Stimulated activated naive CD8-positive, alpha-beta T cell treated with anti-CD3 and anti-CD28 coated beads, Interleukin-15, amount 100 ng/mL, for 72 hours (primary cell): ENCODE data around the gene C1orf210.
A peak's percentile ranks its signal among the peaks of the same experiment; 100 is the strongest.

ENCODE experiments used
- ATAC-seq: fragments of 150-1000 bp; cut with Tn5 transposase; 2 replicates; pipeline ENCODE4 v1.10.0; 2021; ENCODE audit warnings: mild to moderate bottlenecking, moderate library complexity
- DNase-seq, 2 donors: peaks; one replicate each; pipeline ENCODE4 v3.0.0; 2021 to 2022
- H3K27ac Mint-ChIP-seq, 2 donors: one replicate each; pipeline ENCODE4 v1.8.0; 2022; ENCODE audit warnings: mild to moderate bottlenecking in 2 of 2, mixed read lengths in 2 of 2, moderate library complexity in 2 of 2
- H3K27me3 Mint-ChIP-seq: one replicate; pipeline ENCODE4 v1.8.0; 2022; ENCODE audit warnings: mixed read lengths
- H3K4me1 Mint-ChIP-seq: one replicate; pipeline ENCODE4 v1.8.0; 2022; ENCODE audit warnings: mild to moderate bottlenecking, mixed read lengths
- H3K4me3 Mint-ChIP-seq, 2 donors: one replicate each; pipeline ENCODE4 v1.8.0; 2022; ENCODE audit warnings: mild to moderate bottlenecking in 2 of 2, mixed read lengths in 2 of 2, moderate library complexity in 1 of 2
- H3K9me3 Mint-ChIP-seq, 2 donors: one replicate each; pipeline ENCODE4 v1.8.0; 2022; ENCODE audit warnings: mixed read lengths in 2 of 2

The C1orf210 gene

DNA sequence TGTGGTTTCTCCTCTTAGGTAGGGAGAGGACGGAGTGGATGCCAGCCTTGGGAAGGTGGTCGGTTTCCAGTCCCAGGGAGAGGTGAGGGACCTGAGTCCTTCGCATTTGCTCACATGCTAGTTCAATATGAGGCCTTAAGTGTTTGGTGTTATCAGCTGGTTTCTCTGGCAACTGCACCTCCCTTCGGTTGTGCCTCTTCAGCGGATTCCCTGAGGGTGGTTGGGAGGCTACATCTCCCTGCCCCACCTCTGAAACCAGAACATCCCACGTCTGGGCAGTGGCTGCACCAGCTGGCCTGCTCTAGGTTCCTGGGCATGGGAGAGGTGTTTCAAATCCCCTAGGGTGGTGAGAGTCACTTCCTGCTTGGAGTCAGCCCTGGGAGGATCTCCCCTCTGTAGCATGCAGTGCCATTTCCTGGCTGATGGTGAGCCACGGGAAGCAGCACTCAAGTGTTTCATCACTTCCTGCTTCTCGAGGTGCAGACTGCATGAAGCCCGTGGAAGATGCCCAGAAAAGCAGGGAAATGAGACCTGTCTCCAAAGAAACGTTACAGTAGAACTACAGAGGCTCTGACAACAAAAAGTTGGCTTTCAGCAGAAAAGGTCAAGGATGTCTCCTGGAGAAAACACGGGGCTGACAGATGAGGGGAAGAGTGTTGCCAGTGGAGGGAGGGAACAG, 11.1 kb downstream of the C1orf210 start:
- DNase-seq: peak; percentile 22 to 69
- H3K27me3 Mint-ChIP-seq: peaks cover 38% of the 10 kb centered on the region

DNA sequence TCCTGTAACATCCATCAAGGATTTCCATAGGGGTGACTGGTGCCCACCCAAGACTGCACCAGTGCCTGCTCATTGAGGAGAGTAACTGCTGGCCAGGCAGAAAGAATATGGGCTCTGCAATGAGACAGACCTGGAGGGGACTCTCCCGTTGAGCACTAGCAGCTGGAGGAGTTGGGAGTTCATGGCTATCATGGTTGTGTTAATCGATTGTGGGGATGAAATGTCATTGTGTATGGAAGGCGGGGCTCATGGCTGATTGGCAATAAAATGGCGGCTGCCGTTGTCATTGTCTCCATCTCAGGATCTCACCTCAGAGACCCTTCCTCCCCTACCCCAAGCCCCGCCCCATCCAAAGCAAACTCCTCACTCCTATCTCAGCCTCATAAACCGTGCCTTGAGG, 11.7 kb downstream of the C1orf210 start:
- no peak overlapping the region for H3K4me3 Mint-ChIP-seq
- DNase-seq (no peak), ATAC-seq (no peak)
- H3K9me3 Mint-ChIP-seq: peaks cover 8 to 13% of the 10 kb centered on the region in 2 donors
- peak overlapping the region in 1 of 2 donors; percentile 2 for H3K27ac Mint-ChIP-seq
- H3K27me3 Mint-ChIP-seq: peaks cover 42% of the 10 kb centered on the region
- peaks cover 39% of the 10 kb centered on the region for H3K4me1 Mint-ChIP-seq

More for the DNA sequence above, 11.1 kb downstream of the C1orf210 start:
- Mint-ChIP-seq H3K4me3 (peak overlapping the region; percentile 73 to 82), H3K9me3 (peaks cover 8 to 13% of the 10 kb centered on the region in 2 donors), H3K27ac (peak overlapping the region; percentile 99 to 100), H3K4me1 (peaks cover 38% of the 10 kb centered on the region)
- ATAC-seq: peak; percentile 91

DNA sequence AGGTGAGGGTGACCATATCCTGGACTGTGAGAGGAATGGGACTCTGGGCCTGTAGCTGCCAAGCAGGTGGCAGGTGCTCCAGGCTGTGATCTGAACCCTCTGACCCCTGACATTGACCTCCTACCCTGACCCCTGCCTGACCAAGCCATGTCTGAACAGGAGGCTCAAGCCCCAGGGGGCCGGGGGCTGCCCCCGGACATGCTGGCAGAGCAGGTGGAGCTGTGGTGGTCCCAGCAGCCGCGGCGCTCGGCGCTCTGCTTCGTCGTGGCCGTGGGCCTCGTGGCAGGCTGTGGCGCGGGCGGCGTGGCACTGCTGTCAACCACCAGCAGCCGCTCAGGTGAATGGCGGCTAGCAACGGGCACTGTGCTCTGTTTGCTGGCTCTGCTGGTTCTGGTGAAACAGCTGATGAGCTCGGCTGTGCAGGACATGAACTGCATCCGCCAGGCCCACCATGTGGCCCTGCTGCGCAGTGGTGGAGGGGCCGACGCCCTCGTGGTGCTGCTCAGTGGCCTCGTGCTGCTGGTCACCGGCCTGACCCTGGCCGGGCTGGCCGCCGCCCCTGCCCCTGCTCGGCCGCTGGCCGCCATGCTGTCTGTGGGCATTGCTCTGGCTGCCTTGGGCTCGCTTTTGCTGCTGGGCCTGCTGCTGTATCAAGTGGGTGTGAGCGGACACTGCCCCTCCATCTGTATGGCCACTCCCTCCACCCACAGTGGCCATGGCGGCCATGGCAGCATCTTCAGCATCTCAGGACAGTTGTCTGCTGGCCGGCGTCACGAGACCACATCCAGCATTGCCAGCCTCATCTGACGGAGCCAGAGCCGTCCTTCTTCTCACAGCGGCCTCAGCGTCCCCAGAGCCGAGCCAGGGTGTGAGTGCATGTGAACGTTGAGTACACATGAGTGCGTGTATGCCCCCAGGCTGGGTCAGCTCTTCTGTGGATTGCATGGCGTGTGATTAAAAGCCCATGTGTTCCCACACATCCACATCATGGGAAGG, 12.5 kb downstream of the C1orf210 start:
- Mint-ChIP-seq H3K4me3 (no peak overlapping the region), H3K4me1 (peaks cover 39% of the 10 kb centered on the region), H3K27me3 (peaks cover 42% of the 10 kb centered on the region), H3K27ac (no peak overlapping the region), H3K9me3 (peaks cover 8 to 13% of the 10 kb centered on the region in 2 donors)
- no peak for ATAC-seq
- no peak for DNase-seq

DNA sequence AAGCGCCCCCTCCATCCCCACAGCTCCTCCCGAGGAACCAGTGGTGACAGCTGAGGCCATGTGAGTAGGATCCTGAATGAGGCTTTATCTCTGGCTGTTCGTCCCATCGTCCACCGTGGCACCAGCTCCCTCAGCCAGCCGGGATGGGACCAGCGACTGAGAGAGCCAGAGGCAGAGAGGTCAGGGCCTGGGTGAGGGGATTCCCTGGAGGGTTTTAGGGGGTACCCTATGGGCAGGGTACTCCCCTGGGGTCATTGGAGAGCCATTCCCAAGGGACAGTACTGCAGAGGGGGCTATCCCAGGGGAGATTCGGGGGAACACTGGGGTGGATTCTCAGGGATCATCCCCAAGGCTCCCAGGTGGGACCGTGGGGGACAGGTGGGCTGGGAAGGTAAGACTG, 13.2 kb downstream of the C1orf210 start:
- no peak for DNase-seq
- no peak for ATAC-seq
- H3K27ac Mint-ChIP-seq: peak overlapping the region; percentile 28 to 79
- peaks cover 39% of the 10 kb centered on the region for H3K4me1 Mint-ChIP-seq
- no peak overlapping the region for H3K4me3 Mint-ChIP-seq
- peaks cover 40% of the 10 kb centered on the region for H3K27me3 Mint-ChIP-seq
- peaks cover 8 to 13% of the 10 kb centered on the region in 2 donors for H3K9me3 Mint-ChIP-seq

DNA sequence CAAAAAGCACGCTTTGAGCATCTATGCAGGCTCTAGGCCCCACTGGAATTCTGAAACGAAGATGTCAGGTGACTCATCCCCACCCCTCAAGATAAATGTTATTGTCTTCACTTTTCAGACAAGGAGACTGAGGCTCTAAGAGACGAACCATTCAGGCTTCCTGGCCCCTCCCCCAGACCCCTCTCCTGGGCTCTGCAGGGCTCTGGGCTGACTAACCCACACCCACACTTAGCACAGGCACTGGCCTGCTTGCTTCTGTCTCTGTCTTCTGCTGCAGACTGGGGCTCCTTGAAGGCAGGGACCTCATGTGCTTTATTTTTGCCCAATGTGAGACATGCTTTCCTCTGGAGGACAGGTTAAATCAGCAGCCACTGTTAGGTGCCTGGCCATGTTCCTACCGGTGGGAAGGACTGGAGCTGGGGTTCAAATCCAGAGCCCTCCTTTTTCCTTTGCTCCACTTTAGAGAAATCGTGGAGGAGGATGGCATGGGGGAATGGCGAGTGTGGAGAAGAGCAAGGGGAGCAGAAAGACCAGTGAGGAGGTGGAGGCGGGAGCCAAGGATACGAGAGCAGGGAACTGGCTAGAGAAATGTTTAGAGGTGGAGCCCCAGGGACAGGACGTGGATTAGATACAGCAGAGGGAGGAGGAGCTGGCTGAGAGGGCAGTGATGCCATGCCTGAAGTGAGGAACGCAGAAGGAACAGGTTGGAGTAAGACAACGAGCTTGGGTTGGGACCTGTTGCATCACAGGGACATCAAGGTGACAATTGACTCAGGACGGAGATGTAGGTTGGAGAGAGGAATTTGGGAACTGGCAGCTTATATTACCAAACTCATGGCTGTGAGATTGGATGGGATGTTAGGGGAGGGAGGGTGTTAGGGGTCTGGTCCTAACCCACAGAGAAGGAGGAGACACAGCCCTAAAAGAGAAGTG, 13.9 kb downstream of the C1orf210 start:
- H3K4me1 Mint-ChIP-seq: peaks cover 39% of the 10 kb centered on the region
- no peak for DNase-seq
- peak; percentile 24 for ATAC-seq
- H3K27me3 Mint-ChIP-seq: peaks cover 33% of the 10 kb centered on the region
- peaks cover 8 to 13% of the 10 kb centered on the region in 2 donors for H3K9me3 Mint-ChIP-seq
- H3K27ac Mint-ChIP-seq: peak overlapping the region; percentile 76 to 86
- peak overlapping the region; percentile 69 to 76 for H3K4me3 Mint-ChIP-seq

DNA sequence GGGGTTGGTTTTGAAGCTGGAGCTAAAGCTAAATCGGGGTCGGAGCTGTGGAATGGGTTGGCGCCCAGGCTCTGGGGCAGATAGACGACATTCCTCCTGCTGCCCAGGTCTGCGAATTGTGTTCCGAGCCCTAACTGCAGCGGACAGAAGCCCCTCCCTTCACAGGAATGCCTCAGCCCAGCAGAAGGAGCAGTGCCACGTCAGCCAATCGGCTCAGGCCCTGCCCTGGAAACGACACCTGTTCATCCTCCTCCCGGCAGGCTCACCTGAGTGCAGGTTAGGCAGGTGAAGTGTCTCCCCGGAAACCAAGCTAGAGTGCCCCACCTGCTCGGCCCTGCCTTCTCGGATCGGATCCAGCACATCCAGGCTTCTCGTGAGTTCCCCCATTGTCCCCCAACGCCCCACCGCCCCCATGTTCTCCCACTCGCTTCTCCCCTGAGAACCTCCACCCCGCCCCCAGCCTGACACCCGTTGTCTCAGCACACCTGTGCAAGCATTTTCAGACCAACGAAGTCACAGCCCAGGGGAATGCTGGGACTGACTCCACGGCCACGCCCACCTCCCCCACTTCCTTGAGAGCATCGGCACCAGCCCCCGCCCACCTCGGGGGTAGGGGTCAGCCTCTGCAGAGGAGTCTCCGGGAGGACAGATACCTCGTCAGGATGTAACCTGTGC, 14.8 kb downstream of the C1orf210 start:
- DNase-seq: peak in 1 of 2 donors; percentile 23
- Mint-ChIP-seq H3K4me3 (peak overlapping the region; percentile 69 to 76), H3K27ac (peak overlapping the region; percentile 44 to 84), H3K27me3 (peaks cover 31% of the 10 kb centered on the region), H3K9me3 (peaks cover 8 to 13% of the 10 kb centered on the region in 2 donors), H3K4me1 (peaks cover 39% of the 10 kb centered on the region)
- ATAC-seq: peak; percentile 13

DNA sequence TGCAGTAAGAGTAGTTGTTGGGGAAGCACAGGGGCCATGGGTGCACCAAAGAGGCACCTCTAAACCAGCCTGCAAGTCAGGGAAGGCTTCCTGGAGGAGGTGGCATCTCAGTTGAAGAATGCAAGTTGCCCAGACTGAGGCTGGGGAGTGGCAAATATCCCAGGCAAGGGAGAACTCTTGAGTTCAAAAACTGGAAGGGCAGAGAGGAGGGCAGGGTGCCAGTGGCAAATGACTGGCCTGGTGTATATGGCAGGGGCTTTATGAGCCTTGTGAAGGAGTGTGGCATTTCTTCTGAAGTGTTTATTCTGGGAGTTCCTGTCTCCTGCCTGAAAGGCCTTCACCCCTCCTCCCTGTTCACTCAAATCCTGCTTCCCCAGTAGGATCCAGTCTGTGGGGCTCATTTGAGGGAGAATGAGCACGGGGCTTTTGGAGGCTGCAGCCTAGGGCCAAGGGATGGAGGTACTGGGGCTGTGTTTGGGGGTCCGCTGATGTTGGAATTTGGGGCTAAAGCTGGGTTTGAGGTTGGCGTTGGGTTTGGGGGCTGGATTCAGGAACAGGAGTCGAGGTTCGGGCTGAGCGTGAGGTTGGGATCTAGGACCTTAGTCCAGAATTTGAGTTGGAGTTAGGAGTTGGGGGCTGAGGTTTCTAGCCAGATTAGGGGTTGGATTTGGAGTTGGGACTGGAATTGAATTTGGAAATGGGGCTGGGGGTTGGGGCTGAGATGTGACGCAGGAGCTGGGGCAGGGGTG, 15.6 kb downstream of the C1orf210 start, which contains the start of gene TMEM125:
TSS of gene TMEM125 (plus strand) at position 357 of the 749 bp plus-strand sequence. CDS start 2,740 bp downstream, outside the sequence.
- H3K9me3 Mint-ChIP-seq: peaks cover 4 to 7% of the 10 kb centered on the region in 2 donors
- H3K4me3 Mint-ChIP-seq: peak within 1 kb of the TSS; percentile 69 to 76
- peaks cover 31% of the 10 kb centered on the region for H3K27me3 Mint-ChIP-seq
- DNase-seq (no peak), ATAC-seq (no peak)
- peak within 1 kb of the TSS; percentile 44 to 84 for H3K27ac Mint-ChIP-seq
- peaks cover 34% of the 10 kb centered on the region for H3K4me1 Mint-ChIP-seq

DNA sequence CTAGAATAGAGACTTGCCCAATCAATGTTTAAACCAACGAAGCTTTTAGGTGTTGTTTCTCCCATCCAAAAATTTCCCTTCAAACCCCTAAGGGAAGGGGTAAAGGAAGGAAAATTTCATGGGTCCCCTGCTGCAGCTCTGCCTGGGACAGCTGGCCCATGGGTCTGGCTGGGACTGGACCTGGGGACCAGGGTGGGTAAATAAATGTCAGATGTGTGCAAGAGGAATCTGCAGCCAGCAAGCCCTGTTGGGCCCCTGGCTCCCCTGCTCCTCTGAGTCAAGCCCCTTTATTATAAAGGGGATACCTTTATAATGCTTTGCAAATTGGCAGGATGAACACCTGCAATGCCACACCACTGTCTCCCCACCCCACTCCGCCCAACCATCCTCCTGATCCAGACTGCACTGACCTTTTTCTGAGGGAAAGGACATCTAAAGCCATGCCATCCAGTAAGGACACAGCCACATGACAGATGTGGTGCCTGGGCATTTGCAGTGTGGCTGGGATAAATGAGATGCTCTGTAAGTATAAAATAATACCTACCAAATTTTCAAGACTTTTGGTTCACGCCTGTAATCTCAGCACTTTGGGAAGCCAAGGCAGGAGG, 17.5 kb downstream of the C1orf210 start:
- H3K27me3 Mint-ChIP-seq: peaks cover 31% of the 10 kb centered on the region
- DNase-seq: no peak
- peaks cover 6 to 9% of the 10 kb centered on the region in 2 donors for H3K9me3 Mint-ChIP-seq
- no peak for ATAC-seq
- H3K4me3 Mint-ChIP-seq: no peak overlapping the region
- no peak overlapping the region for H3K27ac Mint-ChIP-seq
- peaks cover 26% of the 10 kb centered on the region for H3K4me1 Mint-ChIP-seq

DNA sequence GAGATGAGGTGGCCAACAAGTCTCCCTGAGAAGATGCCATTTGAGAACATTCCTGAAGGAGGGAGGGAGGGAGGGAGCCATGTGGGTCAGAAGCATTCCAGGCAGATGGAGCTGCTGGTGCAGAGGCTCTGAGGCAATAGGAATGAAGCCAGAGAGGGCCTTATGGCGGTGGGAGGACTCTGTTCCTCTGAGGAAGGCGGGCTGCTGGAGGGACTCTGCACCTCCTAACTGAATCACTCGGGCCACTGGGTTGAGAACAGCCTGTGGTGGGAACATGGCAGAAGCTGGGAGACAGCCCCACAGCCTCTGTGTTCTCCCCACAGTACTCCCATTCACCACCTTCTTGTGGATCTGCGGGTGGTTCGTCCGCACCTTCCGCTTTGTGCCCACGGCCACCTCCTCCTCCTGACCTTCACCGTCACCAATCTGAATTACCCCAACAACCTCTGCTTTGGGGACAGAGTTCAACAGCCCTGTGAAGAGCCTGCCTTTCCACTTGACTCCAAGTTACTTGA, 18.0 kb downstream of the C1orf210 start:
- ATAC-seq (no peak), DNase-seq (no peak)
- H3K9me3 Mint-ChIP-seq: peaks cover 10 to 14% of the 10 kb centered on the region in 2 donors
- no peak overlapping the region for H3K27ac Mint-ChIP-seq
- no peak overlapping the region for H3K4me3 Mint-ChIP-seq
- H3K27me3 Mint-ChIP-seq: peaks cover 31% of the 10 kb centered on the region
- peaks cover 26% of the 10 kb centered on the region for H3K4me1 Mint-ChIP-seq

DNA sequence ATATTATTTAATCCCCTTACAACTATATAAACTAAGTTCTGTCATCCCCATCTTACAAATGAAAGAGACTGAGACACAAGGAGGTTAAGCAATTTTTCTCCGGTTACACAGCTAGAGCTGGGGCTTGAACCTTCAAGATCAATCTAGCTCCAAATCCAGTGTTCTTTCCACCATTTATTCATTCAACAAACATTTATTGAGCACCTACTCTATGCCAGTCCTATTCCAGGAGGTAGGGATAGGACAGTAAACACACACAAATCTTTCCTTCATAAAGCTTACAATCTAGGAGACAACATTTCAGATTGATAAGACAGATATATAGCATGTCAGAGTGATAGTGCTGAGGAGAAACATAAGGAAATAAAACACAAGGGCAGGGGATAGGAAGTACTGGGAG, 18.5 kb downstream of the C1orf210 start:
- H3K9me3 Mint-ChIP-seq: peaks cover 10 to 15% of the 10 kb centered on the region in 2 donors
- no peak overlapping the region for H3K4me3 Mint-ChIP-seq
- no peak for DNase-seq
- peaks cover 26% of the 10 kb centered on the region for H3K4me1 Mint-ChIP-seq
- no peak for ATAC-seq
- H3K27me3 Mint-ChIP-seq: peaks cover 28% of the 10 kb centered on the region
- H3K27ac Mint-ChIP-seq: no peak overlapping the region

DNA sequence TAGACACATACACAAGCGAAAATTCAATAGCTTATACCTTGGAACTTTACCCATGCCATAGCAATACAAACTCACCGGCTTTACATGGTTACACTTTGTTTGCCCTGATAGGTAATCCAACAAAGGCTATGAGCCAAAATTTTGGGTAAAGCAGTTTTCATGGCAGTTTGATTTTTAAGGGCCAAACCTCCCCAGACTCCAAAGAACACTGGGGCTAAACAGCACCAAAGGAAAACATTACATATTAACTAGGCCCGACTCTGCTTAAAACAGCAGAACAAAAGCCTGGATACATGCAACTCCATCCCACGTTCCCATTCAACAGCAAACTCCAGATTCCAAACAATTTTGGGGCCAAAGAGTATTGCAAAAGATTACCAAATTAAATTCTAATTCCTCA, 19.9 kb downstream of the C1orf210 start:
- peaks cover 10 to 15% of the 10 kb centered on the region in 2 donors for H3K9me3 Mint-ChIP-seq
- H3K4me1 Mint-ChIP-seq: peaks cover 13% of the 10 kb centered on the region
- ATAC-seq: no peak
- no peak for DNase-seq
- H3K4me3 Mint-ChIP-seq: no peak overlapping the region
- H3K27ac Mint-ChIP-seq: no peak overlapping the region
- H3K27me3 Mint-ChIP-seq: peaks cover 16% of the 10 kb centered on the region

DNA sequence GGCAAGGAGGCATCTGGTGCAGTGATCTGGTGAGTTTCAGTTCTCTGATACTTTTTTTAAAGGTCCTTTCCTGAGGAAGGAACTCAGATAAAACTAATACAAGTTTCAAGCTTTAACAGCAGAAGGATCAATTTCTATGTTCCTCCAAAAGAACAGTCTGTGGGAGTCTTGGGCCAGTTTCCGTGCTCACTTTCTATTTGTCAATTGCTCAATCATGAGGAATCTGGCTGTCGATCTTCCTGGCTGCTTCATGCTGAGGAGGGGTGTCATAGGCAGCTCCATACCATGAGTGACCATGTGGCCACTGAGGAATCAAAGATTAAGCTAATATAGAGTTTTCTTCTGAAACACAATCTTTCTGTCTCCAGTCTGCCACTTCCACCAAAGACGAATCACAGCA, 27.0 kb downstream of the C1orf210 start:
- no peak for DNase-seq
- no peak for ATAC-seq
- no peaks in the 10 kb centered on the region for H3K4me1 Mint-ChIP-seq
- H3K9me3 Mint-ChIP-seq: peaks cover 4 to 8% of the 10 kb centered on the region in 2 donors
- H3K27me3 Mint-ChIP-seq: peaks cover 14% of the 10 kb centered on the region
- H3K27ac Mint-ChIP-seq: peak overlapping the region in 1 of 2 donors; percentile 81
- no peak overlapping the region for H3K4me3 Mint-ChIP-seq
